HEK293 (cell line): ENCODE results near the gene TBK1.

ENCODE experiments used
- CTCF ChIA-PET: fragments of 350-600 bp; formaldehyde crosslinking; extraction: SDS; loops from one replicate; lab custom pipeline; 2021; ENCODE audit warnings: antibody characterized with exemption; lab: Yijun Ruan, JAX
- POLR2A ChIA-PET: fragments of 300-600 bp; formaldehyde crosslinking; extraction: SDS; loops from one replicate; lab custom pipeline; 2020; ENCODE audit warnings: antibody characterized with exemption, inconsistent platforms; lab: Yijun Ruan, JAX
- H3K27ac ChIP-seq: fragments of 200-500 bp; sonication (Bioruptor generic); 2 replicates; pipeline ENCODE4 v1.5.1; 2014; ENCODE audit warnings: low read depth, low read length, control low read depth, inconsistent platforms; ENCODE audit errors: extremely low read depth
- H3K36me3 ChIP-seq, 2 experiments: fragments of 200-500 bp in 1 of 2; sonication (Bioruptor generic) in 1 of 2; 1 replicate in 1 of 2; 2 replicates in 1 of 2; pipeline ENCODE4 v1.5.1; 2014 to 2017; ENCODE audit warnings: inconsistent platforms in 2 of 2, low read length in 2 of 2; ENCODE audit not compliant: control insufficient read depth in 2 of 2, insufficient read depth in 1 of 2
- H3K4me1 ChIP-seq: fragments of 200-500 bp; sonication (Bioruptor generic); 2 replicates; pipeline ENCODE4 v1.5.1; 2014; ENCODE audit warnings: mild to moderate bottlenecking, low read length, inconsistent platforms; ENCODE audit not compliant: control insufficient read depth, insufficient read depth
- H3K4me3 ChIP-seq: 2 replicates; pipeline ENCODE4 v1.5.1; 2011; ENCODE audit warnings: low read depth, mild to moderate bottlenecking, control low read depth, low read length, moderate library complexity
- H3K9me3 ChIP-seq: fragments of 200-500 bp; sonication (Bioruptor generic); 2 replicates; pipeline ENCODE4 v1.5.1; 2014; ENCODE audit warnings: low read depth, low read length, inconsistent platforms; ENCODE audit not compliant: control insufficient read depth, insufficient read depth
- CTCF ChIP-seq: fragments of 450-650 bp; formaldehyde crosslinking; IDR thresholded peaks from 2 replicates; pipeline ENCODE4 v1.5.1; 2016; ENCODE audit warnings: missing biosample characterization, missing genetic modification characterization
- IKZF3 ChIP-seq: fragments of 450-650 bp; IDR thresholded peaks from 2 replicates; pipeline ENCODE4 v1.5.0; 2018; ENCODE audit warnings: missing biosample characterization, mild to moderate bottlenecking, missing genetic modification characterization, moderate library complexity
- KLF16 ChIP-seq: fragments of 450-650 bp; formaldehyde crosslinking; IDR thresholded peaks from 2 replicates; pipeline ENCODE4 v1.5.1; 2017; ENCODE audit warnings: missing biosample characterization, missing genetic modification characterization
- KLF7 ChIP-seq: fragments of 450-650 bp; formaldehyde crosslinking; IDR thresholded peaks from 2 replicates; pipeline ENCODE4 v1.5.1; 2016; ENCODE audit warnings: missing biosample characterization, missing genetic modification characterization, borderline replicate concordance
- KLF9 ChIP-seq: fragments of 450-650 bp; formaldehyde crosslinking; IDR thresholded peaks from 2 replicates; pipeline ENCODE4 v1.5.1; 2016; ENCODE audit warnings: missing biosample characterization, missing genetic modification characterization, low read depth
- MYNN ChIP-seq: fragments of 450-650 bp; formaldehyde crosslinking; IDR thresholded peaks from 2 replicates; pipeline ENCODE4 v1.5.1; 2016; ENCODE audit warnings: missing biosample characterization, missing genetic modification characterization, borderline replicate concordance
- MZF1 ChIP-seq: fragments of 450-650 bp; formaldehyde crosslinking; IDR thresholded peaks from 2 replicates; pipeline ENCODE4 v1.5.1; 2017; ENCODE audit warnings: missing biosample characterization, missing genetic modification characterization, borderline replicate concordance
- PRDM10 ChIP-seq: fragments of 450-650 bp; formaldehyde crosslinking; IDR thresholded peaks from 2 replicates; pipeline ENCODE4 v1.5.1; 2016; ENCODE audit warnings: missing biosample characterization, missing genetic modification characterization
- TCF7L2 ChIP-seq: IDR thresholded peaks from 2 replicates; pipeline ENCODE4 v1.6.1; 2011; ENCODE audit warnings: low read depth, mild to moderate bottlenecking, inconsistent platforms, low read length, moderate library complexity, borderline replicate concordance
- YY1 ChIP-seq: fragments of 450-650 bp; formaldehyde crosslinking; IDR thresholded peaks from 2 replicates; pipeline ENCODE4 v1.5.1; 2018; ENCODE audit warnings: missing biosample characterization, missing genetic modification characterization
- ZNF132 ChIP-seq: fragments of 450-650 bp; formaldehyde crosslinking; IDR thresholded peaks from 2 replicates; pipeline ENCODE4 v1.5.1; 2017; ENCODE audit warnings: missing biosample characterization, missing genetic modification characterization, borderline replicate concordance
- ZNF175 ChIP-seq: fragments of 450-650 bp; formaldehyde crosslinking; IDR thresholded peaks from 2 replicates; pipeline ENCODE4 v1.5.1; 2016; ENCODE audit warnings: missing biosample characterization, missing genetic modification characterization
- ZNF211 ChIP-seq: fragments of 450-650 bp; formaldehyde crosslinking; IDR thresholded peaks from 2 replicates; pipeline ENCODE4 v1.5.1; 2016; ENCODE audit warnings: low read depth, missing biosample characterization, missing genetic modification characterization
- ZNF341 ChIP-seq: fragments of 450-650 bp; formaldehyde crosslinking; IDR thresholded peaks from 2 replicates; pipeline ENCODE4; 2016; ENCODE audit warnings: low read depth, missing biosample characterization, missing genetic modification characterization
- ZNF362 ChIP-seq: fragments of 450-650 bp; formaldehyde crosslinking; IDR thresholded peaks from 2 replicates; pipeline ENCODE4 v1.5.1; 2016; ENCODE audit warnings: missing biosample characterization, missing genetic modification characterization
- ZNF366 ChIP-seq: fragments of 450-650 bp; formaldehyde crosslinking; conservative IDR thresholded peaks from 2 replicates; pipeline ENCODE4 v1.5.1; 2016; ENCODE audit warnings: missing biosample characterization, missing genetic modification characterization
- ZNF391 ChIP-seq: fragments of 450-650 bp; formaldehyde crosslinking; IDR thresholded peaks from 2 replicates; pipeline ENCODE4 v1.5.1; 2016; ENCODE audit warnings: low read depth, missing biosample characterization, missing genetic modification characterization, borderline replicate concordance
- ZNF423 ChIP-seq: fragments of 450-650 bp; formaldehyde crosslinking; IDR thresholded peaks from 2 replicates; pipeline ENCODE4 v1.5.1; 2016; ENCODE audit warnings: missing biosample characterization, missing genetic modification characterization
- ZNF610 ChIP-seq: fragments of 450-650 bp; formaldehyde crosslinking; IDR thresholded peaks from 2 replicates; pipeline ENCODE4 v1.5.1; 2016; ENCODE audit warnings: missing biosample characterization, missing genetic modification characterization, borderline replicate concordance
- ZNF777 ChIP-seq: fragments of 450-650 bp; formaldehyde crosslinking; IDR thresholded peaks from 2 replicates; pipeline ENCODE4 v1.5.1; 2017; ENCODE audit warnings: missing biosample characterization, missing genetic modification characterization, borderline replicate concordance
- ZSCAN30 ChIP-seq: fragments of 450-650 bp; IDR thresholded peaks from 2 replicates; pipeline ENCODE4 v1.5.1; 2018; ENCODE audit warnings: missing biosample characterization, mild to moderate bottlenecking, missing genetic modification characterization, moderate library complexity
- TF ChIP-seq, protein P1 (sequence below): fragments of 450-650 bp; formaldehyde crosslinking; IDR thresholded peaks from 2 replicates; pipeline ENCODE4; 2016; ENCODE audit warnings: missing biosample characterization, missing genetic modification characterization
- TF ChIP-seq, protein P2 (sequence below): fragments of 450-650 bp; formaldehyde crosslinking; IDR thresholded peaks from 2 replicates; pipeline ENCODE4 v1.5.1; 2016; ENCODE audit warnings: missing biosample characterization, missing genetic modification characterization
- TF ChIP-seq, protein P3 (sequence below): fragments of 450-650 bp; IDR thresholded peaks from 2 replicates; pipeline ENCODE4 v1.5.1; 2018; ENCODE audit warnings: missing biosample characterization, missing genetic modification characterization

Gene TBK1

GRCh38 chr12:64404470-64405256, 47.3 kb upstream of the TBK1 start (continued):
- TF ChIP-seq ZNF175 (no peak), PRDM10 (tag by site-specific recombination) (peak; percentile 60), KLF16 (peak; percentile 89), MZF1 (peak; percentile 29), ZNF610 (tag by site-specific recombination) (peak; percentile 95), ZNF211 (tag by site-specific recombination) (no peak), KLF7 (tag by site-specific recombination) (0 out of 2 replicates have a peak, but pooled peaks have one; percentile 6), CTCF (tag by site-specific recombination) (peak; percentile 36), ZNF777 (tag by site-specific recombination) (peak; percentile 84; the same call in 1 of the 2 replicates), KLF9 (tag by site-specific recombination) (peak; percentile 64; the same call in 1 of the 2 replicates), ZNF423 (tag by site-specific recombination) (peak; percentile 80), YY1 (tag by site-specific recombination) (peak; percentile 73; the same call in 1 of the 2 replicates)
- TF ChIP-seq, protein P1, sequence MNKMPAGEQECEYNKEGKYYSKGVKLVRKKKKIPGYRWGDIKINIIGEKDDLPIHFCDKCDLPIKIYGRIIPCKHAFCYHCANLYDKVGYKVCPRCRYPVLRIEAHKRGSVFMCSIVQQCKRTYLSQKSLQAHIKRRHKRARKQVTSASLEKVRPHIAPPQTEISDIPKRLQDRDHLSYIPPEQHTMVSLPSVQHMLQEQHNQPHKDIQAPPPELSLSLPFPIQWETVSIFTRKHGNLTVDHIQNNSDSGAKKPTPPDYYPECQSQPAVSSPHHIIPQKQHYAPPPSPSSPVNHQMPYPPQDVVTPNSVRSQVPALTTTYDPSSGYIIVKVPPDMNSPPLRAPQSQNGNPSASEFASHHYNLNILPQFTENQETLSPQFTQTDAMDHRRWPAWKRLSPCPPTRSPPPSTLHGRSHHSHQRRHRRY (tag by site-specific recombination) = peak; percentile 89; the same call in 1 of the 2 replicates

- Histone ChIP-seq H3K9me3 (no peaks in the 10 kb centered on the region), H3K4me1 (no peaks in the 10 kb centered on the region), H3K36me3 (peaks cover 21 to 27% of the 10 kb centered on the region in 2 experiments), H3K4me3 (no peak overlapping the region), H3K27ac (no peak overlapping the region)
- POLR2A ChIA-PET = interaction anchor here (0.7 kb wide), 1 partner anchor 651 kb away, joined by 3 read pairs; no protein-coding TSS in a partner anchor
- CTCF ChIA-PET = no interaction called here
- TF ChIP-seq ZNF132 (no peak), ZSCAN30 (tag by site-specific recombination) (no peak), ZNF341 (tag by site-specific recombination) (peak; percentile 69), MYNN (tag by site-specific recombination) (no peak), TCF7L2 (no peak), ZNF391 (tag by site-specific recombination) (no peak), ZNF362 (0 out of 2 replicates have a peak, but pooled peaks have one; percentile 51), ZNF366 (tag by site-specific recombination) (0 out of 2 replicates have a peak, but pooled peaks have one; percentile 21), IKZF3 (tag by site-specific recombination) (no peak)
- TF ChIP-seq, protein P2, sequence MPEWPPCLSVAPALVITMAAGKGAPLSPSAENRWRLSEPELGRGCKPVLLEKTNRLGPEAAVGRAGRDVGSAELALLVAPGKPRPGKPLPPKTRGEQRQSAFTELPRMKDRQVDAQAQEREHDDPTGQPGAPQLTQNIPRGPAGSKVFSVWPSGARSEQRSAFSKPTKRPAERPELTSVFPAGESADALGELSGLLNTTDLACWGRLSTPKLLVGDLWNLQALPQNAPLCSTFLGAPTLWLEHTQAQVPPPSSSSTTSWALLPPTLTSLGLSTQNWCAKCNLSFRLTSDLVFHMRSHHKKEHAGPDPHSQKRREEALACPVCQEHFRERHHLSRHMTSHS (tag by site-specific recombination) = no peak
- TF ChIP-seq, protein P3, sequence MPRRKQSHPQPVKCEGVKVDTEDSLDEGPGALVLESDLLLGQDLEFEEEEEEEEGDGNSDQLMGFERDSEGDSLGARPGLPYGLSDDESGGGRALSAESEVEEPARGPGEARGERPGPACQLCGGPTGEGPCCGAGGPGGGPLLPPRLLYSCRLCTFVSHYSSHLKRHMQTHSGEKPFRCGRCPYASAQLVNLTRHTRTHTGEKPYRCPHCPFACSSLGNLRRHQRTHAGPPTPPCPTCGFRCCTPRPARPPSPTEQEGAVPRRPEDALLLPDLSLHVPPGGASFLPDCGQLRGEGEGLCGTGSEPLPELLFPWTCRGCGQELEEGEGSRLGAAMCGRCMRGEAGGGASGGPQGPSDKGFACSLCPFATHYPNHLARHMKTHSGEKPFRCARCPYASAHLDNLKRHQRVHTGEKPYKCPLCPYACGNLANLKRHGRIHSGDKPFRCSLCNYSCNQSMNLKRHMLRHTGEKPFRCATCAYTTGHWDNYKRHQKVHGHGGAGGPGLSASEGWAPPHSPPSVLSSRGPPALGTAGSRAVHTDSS (tag by site-specific recombination) = no peak
These were observed 44.3 kb upstream of the TBK1 start for GRCh38 chr12:64407342-64408223.
